Stimulated activated CD4-positive, alpha-beta T cell treated with anti-CD3 and anti-CD28 coated beads, Interleukin-1b, Interleukin-23, amount 100 ng/mL, for 48 hours (primary cell): Measurements from ENCODE around the gene SEBOX.

Source experiments
- DNase-seq: peaks from one replicate; pipeline ENCODE4 v3.0.0-alpha.2; 2020

The SEBOX gene

GRCh38 chr17:28364665-28365363, at the start of gene SEBOX:
Gene SEBOX, minus strand, starts transcription at chr17:28365199. Its CDS starts 48 bp downstream, at chr17:28365151.
- no peak for DNase-seq

DNA sequence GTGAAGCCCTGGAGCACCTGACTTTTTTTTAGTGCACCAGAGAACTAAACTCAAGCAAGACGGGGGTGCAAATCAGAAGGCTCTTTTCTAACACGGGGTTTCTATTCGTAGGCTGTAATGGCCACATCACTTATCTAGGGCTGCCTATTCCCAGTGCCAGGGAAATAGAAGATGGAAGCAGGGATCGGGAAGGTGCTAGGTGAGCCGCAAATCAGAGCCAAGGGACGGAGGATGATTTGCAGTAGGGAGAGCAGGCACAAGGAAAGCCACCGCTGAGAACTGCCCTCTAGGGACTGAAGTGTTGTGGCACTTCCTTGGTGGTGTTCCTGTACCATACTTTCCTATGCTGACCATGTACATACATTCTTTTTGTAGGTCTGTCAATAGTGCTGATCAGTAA, 48.8 kb upstream of the SEBOX start:
- no peak for DNase-seq

- no peak for DNase-seq
Measured at GRCh38 chr17:28412099-28412498, 47.1 kb upstream of the SEBOX start.

DNA sequence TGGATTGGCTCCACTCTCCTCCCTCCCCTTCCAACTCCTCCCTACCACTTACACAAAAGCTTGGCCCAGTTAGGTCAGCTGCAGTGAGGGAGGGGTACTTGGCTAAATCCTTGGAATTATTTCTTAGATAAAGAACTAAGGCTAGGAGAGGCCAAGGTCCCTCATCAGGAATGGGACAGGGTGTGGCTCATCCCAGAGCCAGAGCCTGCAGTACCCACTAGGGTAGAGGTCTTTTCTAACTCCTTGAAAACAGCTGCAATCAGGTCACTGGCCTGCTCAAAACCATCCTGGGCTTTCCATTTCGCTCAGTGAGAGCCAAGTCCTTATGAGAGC, 42.9 kb upstream of the SEBOX start:
- DNase-seq, result no peak

GRCh38 chr17:28407130-28407973, 42.4 kb upstream of the SEBOX start:
- DNase-seq, result no peak

GRCh38 chr17:28406473-28406814, 41.4 kb upstream of the SEBOX start:
- no peak for DNase-seq

DNA sequence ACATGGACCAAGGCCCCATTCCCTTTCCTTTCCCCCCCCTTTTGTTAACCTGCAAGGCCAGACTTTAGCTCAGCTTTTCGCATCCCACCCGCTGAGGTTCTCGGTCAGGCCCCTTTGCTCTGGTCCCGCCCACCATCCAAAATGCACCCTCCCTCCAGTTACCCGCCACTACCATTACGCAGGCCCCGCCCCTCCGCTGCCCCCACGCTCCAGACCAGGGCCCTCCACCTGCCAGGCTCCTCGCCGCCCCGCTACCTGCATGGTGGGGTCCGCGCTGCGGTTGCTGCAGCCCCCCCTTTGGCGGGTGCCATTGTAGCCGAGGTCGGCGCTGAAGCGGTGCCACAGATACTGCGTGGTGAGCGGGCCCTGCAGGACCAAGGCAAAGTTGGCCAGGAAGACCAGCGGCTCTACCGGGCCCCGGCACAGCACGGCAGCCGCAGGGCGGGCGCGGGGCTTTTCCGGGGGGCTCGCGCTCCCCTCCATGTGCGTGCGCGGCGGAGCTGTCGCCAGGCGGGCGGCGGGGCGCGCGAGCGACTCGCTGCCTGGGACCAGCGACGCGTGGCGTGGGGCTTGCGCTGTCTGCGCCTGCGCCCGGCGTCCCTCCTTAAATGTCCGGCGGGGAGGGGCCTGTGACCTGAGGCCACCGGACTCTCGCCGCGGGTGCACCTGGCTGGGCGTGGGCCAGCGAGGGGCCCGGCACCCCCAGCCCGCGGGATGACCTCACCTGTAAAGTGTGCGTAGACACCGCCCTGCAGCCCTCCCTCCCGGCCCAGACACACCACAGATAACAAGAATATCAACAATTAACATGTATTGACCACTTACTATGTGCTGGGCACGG, 40.9 kb upstream of the SEBOX start, which contains the start of gene SLC46A1:
SLC46A1 (minus strand) TSS at position 581 of the 841 bp plus-strand sequence; CDS start at position 483, 98 bp downstream.
- DNase-seq, result peak; percentile 62

DNA sequence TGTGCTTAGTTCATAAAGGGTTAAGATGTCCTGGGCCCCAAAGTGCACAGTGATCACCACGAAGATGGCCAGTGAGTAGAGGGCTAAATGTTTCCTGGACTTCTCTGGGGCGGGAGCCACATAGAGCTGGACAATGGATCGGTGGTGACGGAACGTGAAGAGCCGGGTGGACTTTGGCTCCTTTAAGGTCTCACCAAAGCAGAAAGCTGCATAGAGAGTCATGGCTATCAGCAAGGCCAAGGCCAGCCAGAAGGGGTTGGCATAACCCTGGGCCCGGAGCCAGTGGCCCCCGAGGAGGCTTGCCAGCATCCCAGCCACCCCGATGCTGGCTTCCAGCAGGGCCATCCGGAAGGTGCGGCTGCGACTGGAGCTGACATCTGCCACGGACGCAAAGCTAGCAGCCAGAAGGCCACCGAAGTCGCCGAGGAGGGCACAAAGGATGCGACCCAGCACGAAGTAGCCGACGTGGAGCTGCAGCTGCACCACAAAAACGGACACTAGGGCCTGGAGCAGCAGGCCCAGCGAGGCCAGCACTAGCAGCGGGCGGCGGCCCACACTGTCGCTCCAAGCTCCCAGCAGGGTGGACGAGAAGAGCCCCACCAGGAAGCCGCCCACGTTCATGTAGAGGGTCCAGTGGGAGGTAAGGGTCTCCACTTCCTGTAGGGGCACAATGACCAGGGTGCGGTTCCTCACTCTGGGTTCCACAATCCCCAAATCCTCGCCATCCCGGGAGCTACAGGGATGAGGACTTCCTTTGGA, 40.0 kb upstream of the SEBOX start:
- no peak for DNase-seq

DNA sequence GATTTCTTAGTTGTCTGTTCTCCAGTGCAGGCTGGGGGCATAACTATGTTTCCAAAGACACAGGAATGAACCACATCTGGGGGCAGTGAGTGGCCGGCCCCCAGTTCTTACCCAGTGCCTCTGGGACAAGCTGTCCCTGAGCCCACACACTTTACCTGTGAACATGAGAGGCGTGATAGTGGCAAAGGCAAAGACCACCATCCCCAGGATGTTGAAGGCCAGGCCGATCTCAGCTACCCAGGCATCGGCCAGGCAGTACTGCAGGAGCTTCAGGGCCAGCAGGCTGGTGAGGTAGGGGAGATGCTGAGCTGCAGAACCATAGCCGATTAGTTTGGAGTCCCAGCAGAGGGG, 39.4 kb upstream of the SEBOX start:
- DNase-seq, result no peak

DNA sequence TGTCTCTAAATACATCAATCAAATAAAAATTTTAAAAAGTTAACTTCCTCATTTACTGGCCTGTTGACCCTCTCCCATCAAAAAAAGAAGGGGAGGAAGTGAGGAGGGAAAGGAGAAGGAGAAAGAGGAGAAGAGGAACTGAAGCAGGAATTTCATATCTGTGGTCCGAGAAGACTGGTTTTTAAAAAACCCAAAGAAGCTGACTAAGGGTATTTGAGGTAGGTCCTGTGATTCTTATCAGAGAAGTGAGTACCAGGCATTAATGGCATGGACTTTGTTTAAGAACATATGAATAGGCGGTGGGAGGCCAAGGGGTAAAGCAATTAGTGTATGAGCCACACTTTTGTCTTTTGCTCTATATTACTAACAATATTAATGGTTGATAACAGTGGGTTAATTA, 39.0 kb upstream of the SEBOX start:
- no peak for DNase-seq

DNA sequence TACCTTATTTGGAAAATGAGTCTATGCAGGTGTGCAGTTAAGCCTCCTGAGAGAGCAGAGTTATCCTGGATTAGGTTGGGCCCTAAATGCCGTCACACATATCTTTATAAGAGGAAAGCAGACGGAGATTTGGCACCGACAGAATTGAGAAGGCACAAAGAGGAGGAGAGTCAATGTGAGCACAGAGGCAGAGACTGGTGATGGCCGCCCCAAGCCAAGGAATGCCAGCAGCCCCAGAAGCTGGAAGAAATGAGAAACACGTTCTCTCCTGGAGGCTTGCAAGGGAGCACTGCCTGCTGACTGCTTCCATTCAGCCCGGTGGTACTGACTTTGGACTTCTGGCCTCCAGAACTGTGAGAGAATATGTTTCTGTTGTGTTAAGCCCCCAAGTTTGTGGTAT, 37.8 kb upstream of the SEBOX start:
- DNase-seq, result no peak

DNA sequence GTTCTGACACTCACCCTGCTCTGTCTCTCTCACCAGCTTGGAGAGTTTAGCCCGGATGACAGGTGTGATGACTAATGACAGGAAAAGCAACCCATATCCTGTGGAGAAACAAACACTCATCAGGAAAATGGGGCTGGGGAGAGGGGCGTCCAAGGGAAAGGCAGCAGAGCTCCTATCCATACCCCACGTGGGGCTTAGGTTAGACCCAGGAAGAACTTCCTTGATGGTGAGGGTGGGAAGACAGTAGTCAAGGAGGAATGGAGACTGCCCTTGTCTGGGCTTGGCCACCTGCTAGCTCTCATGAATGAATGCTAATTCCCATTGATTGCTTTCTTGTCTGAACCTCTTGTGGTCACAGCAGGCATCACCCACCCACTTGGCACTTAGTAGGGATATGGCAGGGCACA, 37.2 kb upstream of the SEBOX start:
- no peak for DNase-seq

DNA sequence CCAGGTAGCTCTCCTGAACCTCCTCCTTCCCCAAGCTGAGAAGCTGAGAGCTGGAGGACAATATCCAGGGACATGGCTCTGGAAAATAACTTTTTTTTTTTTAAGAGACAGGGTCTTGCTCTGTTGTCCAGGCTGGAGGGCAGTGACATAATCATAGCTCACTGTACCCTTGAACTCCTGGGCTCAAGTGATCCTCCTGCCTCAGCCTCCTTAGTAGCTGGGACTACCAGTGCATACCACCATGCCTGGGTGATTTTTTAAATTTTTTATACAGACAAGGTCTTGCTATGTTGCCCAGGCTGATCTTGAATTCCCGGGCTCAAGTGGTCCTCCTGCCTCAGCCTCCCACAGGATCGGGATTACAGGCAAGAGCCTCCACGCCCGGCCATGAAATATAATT, 34.8 kb upstream of the SEBOX start:
- DNase-seq, result no peak

DNA sequence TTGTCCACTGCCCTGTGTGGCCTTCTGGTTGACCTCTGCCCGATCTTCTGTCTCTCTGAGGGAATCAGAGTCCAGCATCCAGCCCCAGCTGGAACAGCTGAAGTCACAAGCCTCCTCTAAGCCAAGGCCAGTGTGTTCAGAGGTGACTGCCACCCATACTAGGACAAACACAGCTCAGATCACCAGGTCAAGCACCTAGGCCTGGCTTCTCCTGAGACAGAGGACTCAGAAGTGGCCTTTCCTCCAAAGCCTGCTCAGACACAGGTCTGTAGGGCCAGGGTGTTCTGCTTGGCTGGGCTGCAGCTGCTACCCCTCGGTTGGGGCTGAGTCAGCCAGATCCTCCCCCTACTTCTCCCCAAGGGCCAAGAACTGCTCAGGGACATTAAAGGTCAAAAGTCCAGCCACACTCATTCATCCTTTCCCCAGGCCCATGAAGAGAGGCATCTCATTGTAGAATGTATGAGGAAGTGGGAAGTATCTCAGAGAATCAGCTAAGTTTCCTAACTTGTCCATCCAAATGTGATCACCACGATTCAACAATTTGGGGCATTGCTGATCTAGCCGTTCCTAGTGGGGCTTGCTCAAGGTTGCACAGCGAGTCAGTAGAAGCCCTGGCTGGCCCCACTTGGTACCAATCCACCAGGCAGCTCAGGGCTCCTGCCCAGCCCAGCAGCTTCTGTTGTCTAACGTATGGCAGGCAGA, 33.4 kb upstream of the SEBOX start:
- DNase-seq, result no peak

DNA sequence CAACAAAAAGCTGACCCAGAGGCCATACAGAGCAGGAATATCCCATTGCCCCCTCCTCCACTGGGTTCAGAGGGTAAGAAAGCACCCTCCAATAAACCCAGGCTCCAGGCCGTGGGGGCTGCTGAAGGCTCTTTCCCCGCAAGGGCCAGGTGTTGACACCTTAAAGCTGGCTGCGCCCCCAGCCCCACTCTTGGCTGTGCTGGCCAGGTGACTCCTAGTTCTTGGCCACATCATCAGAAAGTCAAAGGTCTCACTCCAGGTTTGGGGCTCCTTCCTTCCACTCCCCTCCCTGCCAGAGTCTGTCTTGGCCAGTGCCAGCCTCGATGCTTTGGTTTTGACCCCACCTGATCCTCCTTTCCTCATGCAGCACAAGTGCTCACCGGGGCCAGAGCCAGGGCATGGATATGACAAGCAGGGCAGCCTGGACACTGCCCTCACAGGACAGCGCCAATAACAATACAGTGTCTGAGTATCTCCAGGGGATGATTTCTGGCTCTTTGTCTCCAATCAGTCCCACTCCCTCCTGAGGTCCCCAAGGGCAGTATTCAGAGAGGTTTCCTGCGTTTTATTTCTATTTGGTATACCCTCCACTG, 32.8 kb upstream of the SEBOX start:
- DNase-seq, result no peak

DNA sequence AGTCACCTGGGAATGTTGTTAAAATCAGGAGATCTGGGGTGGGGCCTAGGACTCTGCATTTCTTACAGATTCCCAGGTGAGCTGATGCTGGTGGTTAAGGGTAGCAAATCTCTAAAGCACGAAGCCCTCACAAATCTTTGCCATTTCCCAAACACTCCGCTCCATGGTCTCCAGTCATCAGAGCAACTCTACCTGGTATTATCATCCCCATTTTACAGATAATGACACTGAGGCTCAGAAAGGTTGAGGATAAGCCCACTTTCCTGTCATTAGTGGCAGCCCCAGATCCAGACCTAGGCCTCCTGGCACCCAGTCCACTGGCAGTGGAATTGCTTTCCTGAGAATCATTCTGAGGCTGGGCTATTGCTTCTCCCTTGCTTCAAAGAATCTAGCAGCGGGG, 32.3 kb upstream of the SEBOX start:
- DNase-seq, result no peak

DNA sequence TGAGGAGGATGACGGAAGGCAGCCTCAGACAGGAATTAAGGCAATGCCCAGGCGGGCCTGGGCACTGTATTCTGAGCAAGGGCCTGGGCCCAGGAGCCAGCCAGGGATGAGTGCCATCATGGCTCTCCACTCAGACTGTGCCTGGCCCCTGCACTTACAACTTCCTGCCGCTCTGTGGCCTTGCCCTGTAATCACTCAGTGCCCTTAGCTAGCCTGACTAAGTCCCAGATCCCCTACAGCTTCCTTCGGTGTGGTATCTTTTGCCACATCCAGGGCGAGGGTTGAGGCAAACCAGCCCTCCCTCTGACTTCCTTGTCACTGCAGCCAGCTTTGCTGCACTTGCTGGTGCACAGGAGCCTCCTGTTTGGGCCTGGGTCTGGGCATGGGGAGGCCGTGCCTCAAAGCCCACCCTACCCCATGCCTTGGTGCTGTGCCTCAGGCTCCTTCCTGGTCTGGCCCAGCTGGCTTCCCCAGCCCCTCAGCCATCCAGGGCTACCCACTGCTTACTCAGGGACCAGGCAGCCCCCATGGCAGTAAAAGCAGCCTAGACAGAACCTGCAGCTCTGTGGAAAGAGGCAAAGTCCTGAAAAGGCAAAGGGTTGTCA, 31.7 kb upstream of the SEBOX start:
- no peak for DNase-seq

DNA sequence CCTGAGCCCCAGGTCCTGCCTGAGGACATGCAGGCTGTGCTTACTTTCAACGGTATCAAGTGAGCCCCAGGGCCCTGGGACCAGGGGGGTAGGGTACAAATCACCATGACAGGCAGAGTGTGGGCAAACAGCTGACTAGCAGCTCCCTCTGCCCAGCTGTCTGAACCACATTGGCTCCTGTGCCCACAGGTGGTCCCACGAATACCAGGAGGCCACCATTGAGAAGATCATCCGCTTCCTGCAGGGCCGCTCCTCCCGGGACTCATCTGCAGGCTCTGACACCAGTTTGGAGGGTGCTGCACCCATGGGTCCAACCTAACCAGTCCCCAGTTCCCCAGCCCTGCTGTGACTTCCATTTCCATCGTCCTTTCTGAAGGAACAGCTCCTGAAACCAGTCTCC, 31.0 kb upstream of the SEBOX start:
- no peak for DNase-seq

DNA sequence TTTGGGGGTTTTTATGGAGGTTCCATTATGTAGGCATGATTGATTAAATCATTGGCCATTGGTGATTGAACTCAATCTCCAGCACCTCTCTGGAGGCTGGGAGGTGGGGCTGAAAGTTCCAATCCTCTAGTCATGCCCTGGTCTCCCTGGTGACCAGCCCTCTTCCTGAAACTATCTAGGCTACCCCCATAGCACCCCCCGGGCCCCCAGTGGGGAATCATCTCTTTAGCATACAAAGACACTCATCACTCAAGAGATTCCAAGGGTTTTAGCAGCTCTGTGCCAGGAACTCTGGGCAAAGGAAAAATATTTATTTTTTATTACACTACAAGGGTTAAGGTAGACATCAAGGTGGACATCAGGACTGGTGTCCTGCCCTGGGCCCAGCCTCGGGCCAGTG, 30.4 kb upstream of the SEBOX start:
- DNase-seq, result no peak

DNA sequence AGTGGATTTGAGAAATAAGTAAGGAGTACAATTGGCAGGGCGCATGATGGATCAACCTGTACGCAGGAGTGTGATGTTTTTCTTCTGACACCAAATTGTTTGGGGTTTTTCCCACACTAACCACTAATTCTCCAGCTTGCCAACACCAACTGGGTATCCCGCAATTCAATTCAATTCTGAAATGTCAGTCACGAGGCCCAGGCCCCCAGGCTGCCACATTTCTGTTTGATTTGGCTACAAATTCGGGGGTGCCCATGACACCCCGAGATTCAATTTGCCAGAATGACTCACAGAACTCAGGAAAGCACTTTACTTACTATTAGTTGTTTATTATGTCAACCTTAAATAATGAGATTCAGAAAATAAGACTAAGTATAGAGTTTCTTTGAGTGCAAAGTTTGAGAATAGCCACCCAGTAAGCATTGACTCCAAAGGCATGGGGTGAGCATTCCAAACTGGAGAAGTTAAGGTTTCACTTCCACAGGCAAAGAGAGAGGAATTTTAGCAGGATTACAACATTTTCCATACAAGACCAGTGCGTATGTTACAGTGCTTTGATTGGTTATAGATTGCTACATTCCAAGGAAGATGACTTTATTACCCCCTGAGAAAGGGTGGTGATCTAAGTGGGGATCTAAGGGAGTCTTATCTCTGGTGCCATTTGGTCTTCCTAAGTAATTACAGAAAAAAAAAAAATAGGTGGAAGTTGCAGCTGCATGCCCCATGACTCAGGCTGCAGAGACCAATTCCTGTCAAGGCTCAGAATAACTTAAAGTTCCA, 29.5 kb upstream of the SEBOX start:
- DNase-seq, result no peak

DNA sequence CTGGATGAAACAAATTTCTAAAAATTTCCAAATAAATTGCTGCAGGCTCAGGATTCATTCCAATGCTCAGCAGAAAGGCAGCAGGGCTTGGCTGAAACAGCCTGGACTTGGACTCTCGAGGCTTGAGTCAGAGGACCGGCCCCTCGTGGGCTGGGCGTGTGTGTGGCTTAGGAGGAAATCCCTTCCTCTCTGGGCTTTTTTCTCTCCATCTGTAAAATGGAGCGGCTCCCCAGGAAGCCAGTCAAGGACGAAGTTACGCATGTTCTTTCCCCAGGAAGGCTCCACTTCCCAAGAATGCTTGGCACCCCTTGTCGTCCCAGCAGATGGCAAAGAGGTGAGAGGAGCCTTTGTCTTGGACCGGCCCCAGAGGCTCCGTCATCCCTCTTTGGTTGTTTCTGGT, 27.5 kb upstream of the SEBOX start:
- DNase-seq, result no peak
